ENCODE results near the gene C16orf96.

Gene C16orf96

GRCh38 chr16:4628283-4628682 is 72.1 kb downstream of the C16orf96 start:
- H3K4me3 ChIP-seq (ENCODE audit: control insufficient read depth, low read depth, low read length), result no peak overlapping the region
- no peak for DNase-seq (ENCODE audit: low read depth)
- no peak for TF ChIP-seq CTCF (IDR thresholded peaks at IDR 0.05; ENCODE audit: control insufficient read depth, insufficient read depth, low read depth, low read length, missing control alignments)

GRCh38 chr16:4631444-4631843 is 75.3 kb downstream of the C16orf96 start:
- no peak for DNase-seq (ENCODE audit: low read depth)
- no peak overlapping the region for H3K4me3 ChIP-seq (ENCODE audit: control insufficient read depth, low read depth, low read length)
- no peak for TF ChIP-seq CTCF (IDR thresholded peaks at IDR 0.05; ENCODE audit: control insufficient read depth, insufficient read depth, low read depth, low read length, missing control alignments)

GRCh38 chr16:4633910-4634635 is 77.9 kb downstream of the C16orf96 start:
- TF ChIP-seq CTCF (IDR thresholded peaks at IDR 0.05; ENCODE audit: control insufficient read depth, insufficient read depth, low read depth, low read length, missing control alignments), result no peak
- no peak overlapping the region for H3K4me3 ChIP-seq (ENCODE audit: control insufficient read depth, low read depth, low read length)
- no peak for DNase-seq (ENCODE audit: low read depth)

- no peak overlapping the region for H3K4me3 ChIP-seq (ENCODE audit: control insufficient read depth, low read depth, low read length)
- no peak for DNase-seq (ENCODE audit: low read depth)
- no peak for TF ChIP-seq CTCF (IDR thresholded peaks at IDR 0.05; ENCODE audit: control insufficient read depth, insufficient read depth, low read depth, low read length, missing control alignments)
These were observed 78.6 kb downstream of the C16orf96 start for GRCh38 chr16:4634768-4635167.

GRCh38 chr16:4636196-4636595 is 80.1 kb downstream of the C16orf96 start:
- DNase-seq (ENCODE audit: low read depth), result no peak
- TF ChIP-seq CTCF (IDR thresholded peaks at IDR 0.05; ENCODE audit: control insufficient read depth, insufficient read depth, low read depth, low read length, missing control alignments), result no peak

GRCh38 chr16:4637501-4638166 is 81.5 kb downstream of the C16orf96 start:
- TF ChIP-seq CTCF (IDR thresholded peaks at IDR 0.05; ENCODE audit: control insufficient read depth, insufficient read depth, low read depth, low read length, missing control alignments), result no peak
- no peak for DNase-seq (ENCODE audit: low read depth)

More at GRCh38 chr16:4636196-4636595, 80.1 kb downstream of the C16orf96 start:
- no peak overlapping the region for H3K4me3 ChIP-seq (ENCODE audit: control insufficient read depth, low read depth, low read length)

More at GRCh38 chr16:4637501-4638166, 81.5 kb downstream of the C16orf96 start:
- no peak overlapping the region for H3K4me3 ChIP-seq (ENCODE audit: control insufficient read depth, low read depth, low read length)

All from AG09309 (cell line).